Myocyte (in vitro differentiated cells): ENCODE measurements around the gene DST. TPM values are rescaled to one million over a fixed set of nuclear protein-coding genes. Genes with fewer than 3 reads are reported as not detected.

Experiments used
- DNase-seq: peaks from one replicate; pipeline ENCODE4 v3.0.0-alpha.2; 2012; ENCODE audit warnings: low read depth
- total RNA-seq: library from RNA; depleted of rRNA; stranded (reverse); fragments of >200 nt; gene quantifications from 2 replicates; pipeline ENCODE4 v1.2.3, GENCODE V29; 2014

DST gene
- total RNA-seq, 1 donor from 2014 or later, result 500 TPM

DNA sequence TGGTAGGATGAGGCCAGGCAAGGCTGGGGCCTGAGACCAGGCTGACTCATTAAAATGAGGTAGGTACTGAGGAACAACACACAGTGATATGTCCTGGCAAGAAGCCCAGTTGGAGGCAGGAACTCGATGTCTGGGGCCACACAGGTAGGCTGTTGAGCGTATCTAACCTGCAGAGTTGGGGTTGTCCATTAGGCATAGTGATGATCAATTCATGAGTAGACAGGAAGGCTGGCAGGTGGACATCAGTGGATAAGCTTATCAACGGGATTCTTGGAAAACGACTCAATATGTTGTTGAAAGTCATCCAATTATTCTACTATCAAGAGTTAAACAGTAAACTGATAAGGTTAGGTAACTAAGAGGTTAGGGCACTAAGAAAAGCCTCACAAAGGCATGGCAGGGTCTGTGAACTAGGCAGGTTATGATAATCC lies 202.1 kb downstream of the DST start:
- DNase-seq, result no peak

DNA sequence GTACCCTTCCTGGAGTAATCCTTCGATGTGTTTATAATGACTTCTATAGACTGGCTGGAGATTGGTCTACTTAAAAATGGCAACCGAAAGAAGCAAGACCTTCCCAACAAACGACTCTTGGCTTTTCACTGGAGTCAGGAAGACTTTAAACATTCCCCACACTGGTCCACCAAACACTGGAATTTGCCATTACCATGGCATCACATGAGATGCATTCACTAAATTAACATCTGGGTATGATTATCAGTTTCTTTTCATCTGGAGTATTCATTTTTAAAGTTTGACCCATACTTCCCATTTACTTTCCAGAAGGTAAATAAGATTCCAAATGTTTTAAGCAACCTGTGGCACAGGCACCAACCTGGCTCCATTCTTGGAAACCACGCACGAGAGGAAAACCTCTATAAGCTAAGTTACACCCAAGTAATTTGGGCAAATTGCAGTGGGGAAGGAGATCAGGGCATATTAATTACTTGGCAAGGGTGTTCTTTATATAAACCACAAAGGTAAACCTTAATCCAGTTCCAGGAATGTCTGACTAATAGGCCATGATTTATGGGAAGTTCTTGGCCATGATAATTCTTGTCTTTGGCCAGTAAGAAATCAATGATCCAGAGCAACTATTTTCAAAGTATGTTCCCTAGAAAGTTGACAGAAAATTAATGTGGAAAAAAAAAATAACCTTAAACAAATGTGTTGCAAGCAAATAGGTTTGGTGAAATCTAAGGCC lies 205.4 kb downstream of the DST start:
- no peak for DNase-seq

DNA sequence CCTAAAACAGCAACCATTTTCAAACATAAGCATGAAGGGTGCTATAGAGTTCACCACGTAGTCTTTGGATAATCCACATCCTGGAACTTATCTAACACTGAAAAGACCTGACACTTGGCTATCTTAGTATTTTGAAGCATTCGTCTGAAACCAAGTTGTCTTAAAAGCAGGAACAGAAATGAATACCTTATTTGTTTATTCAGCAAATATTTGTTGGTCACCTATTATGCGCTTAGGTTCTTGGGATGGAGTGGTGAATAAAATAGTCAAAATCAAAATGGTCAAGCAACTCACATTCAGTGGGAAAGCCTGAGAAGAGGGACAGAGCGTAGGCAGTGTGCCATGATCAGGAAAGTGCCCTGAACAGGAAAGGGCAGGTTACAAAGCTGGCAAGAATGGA lies 206.9 kb downstream of the DST start:
- no peak for DNase-seq

GRCh38 chr6:56435326-56435725 lies 207.4 kb downstream of the DST start:
- DNase-seq, result no peak

DNA sequence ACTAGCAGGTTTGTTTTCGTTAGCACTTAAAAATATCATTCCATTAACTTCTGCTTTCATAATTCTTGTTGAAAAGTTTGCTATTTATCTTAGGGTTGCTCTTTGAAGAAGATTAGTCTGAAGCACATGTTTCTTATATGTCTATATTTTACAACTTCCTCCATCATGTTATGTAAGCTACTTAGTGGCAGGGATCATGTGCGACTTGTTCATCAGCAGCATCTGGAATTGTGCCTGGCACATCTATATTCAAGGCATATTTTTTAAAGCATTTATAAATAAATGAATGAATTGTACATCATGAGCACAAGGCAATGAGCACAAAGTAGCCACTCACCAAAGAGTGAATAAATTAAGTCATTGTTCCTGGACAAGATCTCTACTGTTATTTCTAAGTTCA lies 208.1 kb downstream of the DST start:
- no peak for DNase-seq

DNA sequence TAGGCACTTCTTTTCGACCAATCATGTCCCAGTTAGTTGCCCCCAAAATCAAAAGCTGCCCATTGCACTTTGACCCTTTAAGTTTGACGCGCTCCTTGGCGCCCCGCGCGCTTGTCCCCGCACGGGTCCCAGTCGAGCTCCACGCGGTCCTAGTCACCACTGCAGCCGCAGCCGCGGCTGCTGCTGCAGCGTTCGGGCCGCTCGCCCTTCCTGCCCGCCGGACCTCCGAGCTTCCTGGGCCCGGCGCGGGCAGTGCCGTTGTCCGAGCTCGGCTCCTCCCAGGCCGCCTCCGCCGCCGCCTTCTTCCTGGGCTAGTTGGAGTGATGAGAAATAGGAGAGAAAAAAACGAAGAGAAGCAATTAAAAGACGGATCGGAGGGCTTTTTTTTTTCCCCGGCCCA lies 209.6 kb downstream of the DST start:
- DNase-seq, result no peak

- no peak for DNase-seq
These were observed 210.5 kb downstream of the DST start for GRCh38 chr6:56432194-56432593.

- DNase-seq, result peak; percentile 10
These were observed 211.8 kb downstream of the DST start for GRCh38 chr6:56430629-56431600.

GRCh38 chr6:56424542-56425083 lies 218.1 kb downstream of the DST start:
- no peak for DNase-seq

DNA sequence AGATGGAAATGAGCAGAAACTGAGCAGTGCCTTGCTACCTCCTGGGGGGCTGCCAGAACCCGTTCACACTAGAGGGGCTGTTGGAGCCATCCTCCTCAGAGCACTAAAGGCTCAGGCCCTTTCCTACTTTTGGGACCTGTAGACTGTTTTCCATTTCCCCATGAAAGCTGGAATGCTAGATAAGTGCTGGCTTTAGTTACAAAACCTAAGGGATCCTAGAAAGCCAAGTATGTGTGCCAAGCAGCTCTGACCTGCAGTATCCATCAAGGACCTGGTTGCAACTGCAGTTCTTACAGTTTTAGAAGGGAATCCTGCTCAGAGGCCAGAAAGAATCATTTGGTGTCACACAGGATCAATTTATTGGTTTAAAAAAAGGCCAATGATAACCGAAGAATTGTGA lies 218.6 kb downstream of the DST start:
- DNase-seq, result no peak

DNA sequence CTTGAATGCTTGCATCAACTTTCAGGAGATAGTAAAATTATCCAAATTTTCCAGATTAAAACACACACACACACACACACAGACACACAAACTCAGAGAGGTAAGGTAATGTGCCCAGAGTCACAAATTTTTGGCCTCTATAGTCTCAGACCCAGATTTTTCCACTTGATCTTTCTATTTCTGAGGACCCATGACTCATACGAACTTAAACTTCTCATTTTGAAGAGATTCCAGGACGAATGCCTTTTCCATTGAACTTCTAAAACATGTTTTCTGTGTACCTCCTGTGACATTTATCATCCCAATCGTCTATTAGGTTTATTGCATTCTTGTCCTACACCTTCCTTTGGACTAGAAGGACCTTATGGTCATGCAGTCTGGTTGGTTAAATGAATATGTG lies 222.4 kb downstream of the DST start:
- DNase-seq, result no peak

DNA sequence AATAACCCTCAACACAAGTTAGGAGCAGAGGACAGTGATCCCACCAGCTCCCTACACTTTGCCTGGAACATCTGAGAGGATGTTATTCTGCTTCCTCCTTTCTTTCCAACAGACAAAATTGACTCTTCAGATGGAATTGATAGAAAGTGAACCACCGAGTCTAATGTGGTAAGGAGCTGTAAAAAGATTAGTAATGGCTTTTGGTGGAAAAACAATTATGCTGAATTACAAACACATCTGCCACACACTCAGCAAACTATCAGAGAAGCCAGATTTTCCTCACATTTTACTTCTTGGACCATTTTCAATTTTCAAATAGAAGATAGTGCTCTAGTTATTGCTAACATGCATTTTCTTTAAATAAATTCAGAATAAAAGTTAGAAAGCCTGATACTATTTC lies 223.5 kb downstream of the DST start:
- DNase-seq, result no peak

- no peak for DNase-seq
These were observed 224.9 kb downstream of the DST start for GRCh38 chr6:56417823-56418222.

DNA sequence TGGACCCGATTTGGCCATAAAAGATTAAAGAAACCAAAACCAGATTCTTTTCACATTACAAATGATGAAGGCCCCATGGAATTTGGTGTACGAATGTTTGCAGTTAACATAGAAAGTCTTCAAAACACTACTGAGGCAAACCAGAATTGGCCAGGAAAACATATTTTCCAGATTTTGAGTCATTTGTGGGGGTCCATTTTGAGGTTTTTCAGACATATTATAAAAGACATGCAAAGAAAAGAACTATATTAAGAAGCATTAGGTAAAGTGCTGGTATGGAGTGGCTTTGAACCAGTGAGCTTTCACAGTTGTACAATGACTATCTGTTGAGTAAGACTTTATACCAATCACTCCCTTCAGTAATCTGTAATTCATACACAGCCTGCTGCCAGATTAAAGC lies 226.4 kb downstream of the DST start:
- no peak for DNase-seq

DNA sequence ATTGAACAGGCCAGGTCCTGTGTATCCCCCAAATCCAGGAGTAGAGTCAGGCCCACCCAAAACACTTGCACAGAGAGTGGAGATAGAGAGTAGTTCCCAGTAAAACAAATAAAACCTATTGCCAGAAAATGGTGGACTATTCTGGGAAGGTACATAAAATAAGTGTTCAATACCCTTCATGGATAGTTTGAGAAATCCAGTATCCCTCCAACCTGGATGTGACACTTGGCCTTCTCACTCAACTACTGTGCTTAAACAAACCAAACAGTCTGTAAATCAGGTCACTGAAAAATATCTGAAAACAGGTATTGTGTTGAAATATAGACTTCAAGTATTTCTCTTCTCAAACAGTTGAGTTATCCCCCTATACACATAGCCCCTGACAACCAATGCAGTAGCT lies 233.7 kb downstream of the DST start:
- DNase-seq, result no peak
